Dendritic cell treated with granulocyte-macrophage colony-stimulating factor and Interleukin-4, amounts not matched to agents 40 ng/mL and 50 ng/mL, for 4 days (primary cell): ENCODE measurements around the gene PIK3R2.
A peak's percentile ranks its signal among the peaks of the same experiment; 100 is the strongest.

Experiments used
- H3K27ac Mint-ChIP-seq: one replicate; pipeline ENCODE4 v1.8.0; 2022; ENCODE audit warnings: mild to moderate bottlenecking, mixed read lengths
- H3K27me3 Mint-ChIP-seq: one replicate; pipeline ENCODE4 v1.8.0; 2022; ENCODE audit warnings: mild to moderate bottlenecking, mixed read lengths
- H3K36me3 Mint-ChIP-seq: one replicate; pipeline ENCODE4 v1.8.0; 2022; ENCODE audit warnings: low read depth, mixed read lengths
- H3K4me1 Mint-ChIP-seq: one replicate; pipeline ENCODE4 v1.8.0; 2022; ENCODE audit warnings: low read depth, mixed read lengths
- H3K4me3 Mint-ChIP-seq: one replicate; pipeline ENCODE4 v1.8.0; 2022; ENCODE audit warnings: mild to moderate bottlenecking, moderate library complexity, mixed read lengths
- H3K9me3 Mint-ChIP-seq: one replicate; pipeline ENCODE4 v1.8.0; 2022; ENCODE audit warnings: mixed read lengths
- intact Hi-C: fragments of 100-400 bp; cut with micrococcal nuclease; formaldehyde crosslinking; loops from one replicate; pipeline ENCODE4 v1.15.0; 2022

Gene PIK3R2

DNA sequence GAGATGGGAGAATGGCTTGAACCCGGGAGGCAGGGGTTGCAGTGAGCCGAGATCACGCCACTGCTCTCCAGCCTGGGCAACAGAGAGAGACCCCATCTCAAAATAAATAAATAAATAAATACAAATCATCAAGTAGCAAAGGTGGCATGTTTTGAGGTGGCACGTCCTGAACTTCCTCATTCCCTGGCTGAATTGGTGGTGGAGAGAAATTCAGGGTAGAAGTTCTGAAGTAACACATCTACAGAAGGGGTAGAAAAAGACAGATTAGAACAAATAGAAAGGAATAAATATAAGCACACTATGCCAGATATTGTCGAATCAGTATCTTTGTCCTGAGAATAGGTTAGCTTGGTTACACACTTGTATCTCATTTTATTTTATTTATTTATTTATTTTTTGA is 27.0 kb downstream of the PIK3R2 start:
- Mint-ChIP-seq H3K4me1 (peaks cover 58% of the 10 kb centered on the region), H3K4me3 (peak overlapping the region; percentile 30), H3K27ac (peak overlapping the region; percentile 78), H3K27me3 (no peaks in the 10 kb centered on the region), H3K9me3 (no peaks in the 10 kb centered on the region), H3K36me3 (peaks cover 46% of the 10 kb centered on the region)
- intact Hi-C loops, result loop anchor here (10.0 kb wide), 1 partner anchor 175 kb away; the partner anchor contains the start of gene ARRDC2

DNA sequence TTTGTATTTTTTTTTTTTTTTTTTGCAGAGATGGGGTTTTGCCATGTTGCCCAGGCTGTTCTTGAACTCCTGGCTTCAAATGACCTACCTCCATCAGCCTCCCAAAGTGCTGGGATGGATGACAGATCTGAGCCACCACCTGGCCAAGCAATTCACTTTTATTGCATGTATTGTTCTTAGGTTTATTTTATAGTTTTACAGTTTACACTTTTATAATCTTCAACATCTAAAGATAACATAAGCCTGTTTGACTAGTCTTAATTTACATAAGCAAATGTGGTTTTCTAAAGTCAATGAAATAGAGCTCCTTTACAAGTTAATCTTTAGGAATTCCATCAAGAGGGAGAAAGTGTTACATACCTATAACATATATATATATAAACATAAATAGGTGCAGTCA is 30.6 kb downstream of the PIK3R2 start:
- Mint-ChIP-seq H3K27ac (no peak overlapping the region), H3K27me3 (no peaks in the 10 kb centered on the region), H3K36me3 (peaks cover 11% of the 10 kb centered on the region), H3K9me3 (no peaks in the 10 kb centered on the region), H3K4me1 (peaks cover 26% of the 10 kb centered on the region), H3K4me3 (no peak overlapping the region)
- intact Hi-C loops, result no loop called here

DNA sequence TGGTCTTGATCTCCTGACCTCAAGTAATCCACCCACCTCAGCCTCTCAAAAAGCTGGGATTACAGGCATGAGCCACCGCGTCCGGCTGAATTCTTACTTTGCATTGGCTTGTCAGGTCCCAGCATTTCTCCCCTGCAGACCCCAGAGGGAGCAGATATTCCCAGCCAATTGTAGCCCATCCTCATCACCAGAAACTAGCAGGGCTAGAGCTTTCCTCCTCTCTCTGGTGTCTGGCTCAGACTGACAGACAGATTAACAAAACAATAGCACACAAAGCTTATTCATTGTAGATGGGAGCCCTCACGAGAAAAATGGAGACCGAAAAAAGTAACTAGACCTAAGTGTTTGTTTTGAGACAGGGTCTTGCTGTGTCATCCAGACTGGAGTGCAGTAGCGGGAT is 32.6 kb downstream of the PIK3R2 start:
- H3K36me3 Mint-ChIP-seq, result no peaks in the 10 kb centered on the region

DNA sequence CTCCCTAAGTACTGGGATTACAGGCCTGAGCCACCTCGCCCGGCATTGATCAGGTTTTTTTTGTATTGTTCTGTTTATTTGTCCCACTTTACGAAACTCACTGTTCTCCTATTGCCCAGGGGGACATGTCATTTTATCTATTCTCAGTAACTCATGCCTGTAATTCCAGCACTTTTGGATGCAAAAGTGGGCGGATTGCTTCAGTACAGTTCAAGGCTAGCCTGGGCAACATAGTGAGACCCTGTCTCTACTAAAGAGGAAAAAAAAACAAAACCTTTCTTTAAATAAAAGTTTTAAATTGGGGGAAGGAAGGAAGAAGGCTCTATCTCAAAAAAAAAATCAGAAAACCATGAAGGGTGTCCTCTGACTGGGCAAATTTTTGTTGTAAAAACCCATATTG is 37.3 kb downstream of the PIK3R2 start:
- Mint-ChIP-seq H3K27me3 (no peaks in the 10 kb centered on the region), H3K9me3 (no peaks in the 10 kb centered on the region), H3K4me1 (peaks cover 17% of the 10 kb centered on the region), H3K36me3 (peaks cover 16% of the 10 kb centered on the region), H3K4me3 (no peak overlapping the region), H3K27ac (peak overlapping the region; percentile 46)
- intact Hi-C loops, result no loop called here

More for the DNA sequence above, 32.6 kb downstream of the PIK3R2 start:
- Mint-ChIP-seq H3K27me3 (no peaks in the 10 kb centered on the region), H3K4me3 (no peak overlapping the region), H3K27ac (no peak overlapping the region), H3K9me3 (no peaks in the 10 kb centered on the region), H3K4me1 (peaks cover 10% of the 10 kb centered on the region)
- intact Hi-C loops, result no loop called here

DNA sequence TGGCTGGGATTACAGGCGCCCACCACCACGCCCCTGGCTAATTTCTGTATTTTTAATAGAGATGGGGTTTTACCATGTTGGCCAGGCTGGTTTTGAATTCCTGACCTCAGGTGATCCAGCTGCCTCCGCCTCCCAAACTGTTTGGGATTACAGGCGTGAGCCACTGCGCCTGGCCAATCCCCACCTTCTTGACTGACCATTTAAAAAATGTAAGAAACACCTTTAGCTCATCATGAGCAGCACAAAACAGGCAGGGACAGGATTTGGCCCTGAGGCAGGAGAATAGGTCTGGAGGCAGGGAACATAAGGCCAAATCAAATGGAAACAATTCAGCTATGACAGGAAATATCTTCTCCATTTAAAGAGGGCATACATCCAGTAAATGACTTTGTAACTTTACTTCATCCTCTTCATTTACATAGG is 38.7 kb downstream of the PIK3R2 start:
- Mint-ChIP-seq H3K36me3 (peaks cover 30% of the 10 kb centered on the region), H3K27me3 (no peaks in the 10 kb centered on the region), H3K9me3 (no peaks in the 10 kb centered on the region), H3K27ac (peak overlapping the region; percentile 92), H3K4me3 (peak overlapping the region; percentile 86), H3K4me1 (peaks cover 17% of the 10 kb centered on the region)
- intact Hi-C loops, result loop anchor here (1.0 to 2.0 kb wide), 2 partner anchors 13 to 19 kb away; partner anchors contain the start of genes IFI30 and RAB3A

DNA sequence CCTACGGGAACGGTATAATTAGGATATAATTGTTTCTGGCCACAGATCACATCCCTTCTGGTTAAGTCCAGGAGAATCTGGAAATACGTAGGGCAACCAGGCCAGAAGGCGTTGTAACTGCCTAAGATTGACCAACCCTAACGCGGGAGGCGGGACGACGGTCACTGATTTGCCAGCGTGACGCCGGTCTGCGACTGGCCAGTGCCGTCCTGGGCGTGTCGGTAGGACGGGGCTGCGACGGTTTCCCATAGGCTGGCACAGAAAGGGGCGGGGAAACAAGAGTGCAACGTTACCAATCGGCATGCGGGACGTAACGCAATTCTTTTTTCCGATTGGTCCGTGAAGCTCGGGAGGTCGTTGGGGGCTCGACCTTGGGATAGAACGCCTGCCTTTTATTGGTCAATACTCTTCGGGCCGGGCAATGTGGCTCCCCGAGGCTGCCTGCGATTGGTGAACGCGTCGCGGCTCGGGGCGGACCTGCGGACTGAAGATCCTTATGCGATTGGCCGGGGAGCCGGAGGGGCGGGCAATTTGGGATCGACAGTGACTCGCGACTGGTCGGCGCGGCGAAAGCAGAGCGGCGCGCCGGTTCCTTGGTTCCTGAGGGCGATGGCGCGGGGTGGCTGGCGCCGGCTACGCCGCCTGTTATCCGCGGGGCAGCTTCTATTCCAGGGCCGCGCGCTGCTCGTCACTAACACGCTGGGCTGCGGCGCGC is 39.9 kb downstream of the PIK3R2 start, which contains the start of gene MPV17L2:
MPV17L2 (plus strand) TSS at position 546 of the 715 bp plus-strand sequence; CDS start at position 610, 64 bp downstream.
- Mint-ChIP-seq H3K9me3 (no peaks in the 10 kb centered on the region), H3K4me1 (peaks cover 17% of the 10 kb centered on the region), H3K27me3 (no peaks in the 10 kb centered on the region), H3K4me3 (peak within 1 kb of the TSS; percentile 86), H3K36me3 (peaks cover 41% of the 10 kb centered on the region), H3K27ac (peak within 1 kb of the TSS; percentile 92)
- intact Hi-C loops, result loop anchor here (1.0 to 2.0 kb wide), 2 partner anchors 11 to 20 kb away; partner anchors contain the start of genes IFI30 and RAB3A

DNA sequence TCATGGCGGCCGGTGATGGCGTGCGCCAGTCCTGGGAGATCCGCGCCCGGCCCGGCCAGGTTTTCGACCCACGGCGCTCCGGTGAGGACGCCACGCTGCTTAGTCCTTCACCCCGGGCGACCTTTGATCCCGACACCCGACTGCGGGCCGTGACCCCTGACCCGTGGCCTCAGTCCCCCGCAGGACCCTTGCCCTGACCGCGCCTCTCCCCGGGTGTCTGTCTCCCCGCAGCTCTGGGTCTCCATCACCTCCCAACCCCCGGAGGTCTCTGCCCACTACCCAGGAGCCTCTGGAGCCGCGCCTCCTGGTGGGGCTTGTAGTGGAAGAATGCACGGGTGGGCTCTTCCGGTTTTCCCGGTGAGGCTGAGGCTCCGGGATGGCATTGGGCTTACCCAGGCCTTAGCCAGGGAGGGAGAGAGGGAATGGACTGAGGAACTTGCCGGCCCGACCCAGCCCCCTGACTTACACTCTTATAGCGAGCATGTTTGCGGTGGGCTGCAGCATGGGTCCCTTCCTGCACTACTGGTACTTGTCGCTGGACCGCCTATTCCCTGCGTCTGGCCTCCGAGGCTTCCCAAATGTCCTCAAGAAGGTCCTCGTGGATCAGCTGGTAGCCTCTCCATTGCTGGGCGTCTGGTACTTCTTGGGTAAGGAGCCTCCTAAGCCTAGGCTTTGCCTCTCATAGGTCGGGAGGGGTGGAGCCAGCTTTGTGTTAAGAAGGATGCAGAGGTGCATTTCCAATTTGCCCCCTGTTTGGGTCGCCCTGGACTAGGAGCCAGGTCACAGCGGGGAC is 40.6 kb downstream of the PIK3R2 start:
- Mint-ChIP-seq H3K27ac (peak overlapping the region; percentile 92), H3K36me3 (peaks cover 49% of the 10 kb centered on the region), H3K4me3 (peak overlapping the region; percentile 86), H3K4me1 (peaks cover 17% of the 10 kb centered on the region), H3K27me3 (no peaks in the 10 kb centered on the region), H3K9me3 (no peaks in the 10 kb centered on the region)
- intact Hi-C loops, result loop anchor here (2.0 kb wide), 1 partner anchor 21 kb away; the partner anchor contains the start of gene IFI30

DNA sequence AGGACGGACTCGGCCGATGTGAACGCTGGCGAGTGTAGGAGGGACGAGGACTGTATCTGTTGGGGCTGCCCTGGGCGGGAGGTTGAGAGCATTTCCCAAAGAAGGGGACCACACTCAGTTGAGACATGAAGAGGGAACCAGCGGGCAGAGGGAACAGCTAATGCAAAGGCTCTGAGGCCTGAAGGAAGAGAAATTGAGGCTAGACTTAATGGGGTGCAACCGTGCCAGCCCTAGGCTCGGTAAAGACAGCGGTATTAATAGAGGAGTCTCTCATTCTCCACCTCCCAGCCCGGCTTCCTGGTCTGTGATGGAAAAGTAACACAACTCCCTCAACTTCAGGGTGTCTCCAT is 41.2 kb downstream of the PIK3R2 start:
- peak overlapping the region; percentile 86 for H3K4me3 Mint-ChIP-seq
- intact Hi-C loops, result no loop called here
- no peaks in the 10 kb centered on the region for H3K9me3 Mint-ChIP-seq
- H3K4me1 Mint-ChIP-seq, result peaks cover 17% of the 10 kb centered on the region
- H3K27ac Mint-ChIP-seq, result peak overlapping the region; percentile 92
- H3K36me3 Mint-ChIP-seq, result peaks cover 55% of the 10 kb centered on the region
- no peaks in the 10 kb centered on the region for H3K27me3 Mint-ChIP-seq

DNA sequence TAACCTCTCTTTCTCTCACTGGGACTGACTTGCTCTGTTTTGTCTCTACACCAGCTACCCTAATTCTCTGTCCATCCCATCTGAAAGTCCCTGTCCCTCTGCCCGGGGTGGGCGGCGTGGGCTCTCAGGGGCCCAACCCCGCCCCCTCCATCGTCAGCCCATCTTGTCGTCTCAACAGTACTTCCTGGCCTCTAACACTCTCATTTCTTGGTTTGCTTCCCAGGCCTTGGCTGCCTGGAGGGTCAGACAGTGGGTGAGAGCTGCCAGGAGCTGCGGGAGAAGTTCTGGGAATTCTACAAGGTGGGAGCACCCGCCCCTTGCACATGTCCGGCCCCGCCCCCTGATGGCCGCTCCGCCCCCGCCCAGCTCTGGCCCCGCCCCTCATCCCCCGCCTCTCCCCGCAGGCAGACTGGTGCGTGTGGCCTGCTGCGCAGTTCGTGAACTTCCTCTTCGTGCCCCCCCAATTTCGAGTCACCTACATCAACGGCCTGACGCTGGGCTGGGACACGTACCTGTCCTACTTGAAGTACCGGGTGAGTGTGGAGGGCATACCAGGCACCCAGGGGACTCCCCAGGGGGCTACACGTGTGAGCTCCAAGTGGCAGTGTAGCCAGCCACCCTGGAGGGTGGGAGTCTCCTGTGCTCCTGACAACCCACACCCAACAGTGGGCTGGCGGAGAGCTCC is 41.7 kb downstream of the PIK3R2 start:
- peak overlapping the region; percentile 86 for H3K4me3 Mint-ChIP-seq
- no peaks in the 10 kb centered on the region for H3K27me3 Mint-ChIP-seq
- peaks cover 17% of the 10 kb centered on the region for H3K4me1 Mint-ChIP-seq
- intact Hi-C loops, result no loop called here
- peak overlapping the region; percentile 92 for H3K27ac Mint-ChIP-seq
- no peaks in the 10 kb centered on the region for H3K9me3 Mint-ChIP-seq
- peaks cover 60% of the 10 kb centered on the region for H3K36me3 Mint-ChIP-seq

DNA sequence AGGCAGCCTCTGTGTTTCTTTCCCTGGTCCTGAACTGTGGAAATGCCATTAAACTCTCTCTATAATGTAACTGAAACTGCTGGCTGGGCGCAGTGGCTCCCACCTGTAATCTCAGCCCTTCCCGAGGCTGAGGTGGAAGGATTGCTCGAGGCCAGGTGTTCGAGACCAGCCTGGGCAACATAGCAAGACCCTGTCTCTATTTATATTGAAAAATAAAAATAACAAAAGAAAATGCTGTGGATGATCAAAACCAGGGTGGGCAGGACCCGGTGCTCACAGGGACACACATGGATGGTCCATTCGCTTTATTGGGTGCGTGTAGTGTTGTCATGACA is 43.5 kb downstream of the PIK3R2 start:
- Mint-ChIP-seq H3K4me3 (no peak overlapping the region), H3K36me3 (peaks cover 72% of the 10 kb centered on the region), H3K27ac (peak overlapping the region; percentile 22), H3K4me1 (peaks cover 17% of the 10 kb centered on the region), H3K9me3 (no peaks in the 10 kb centered on the region), H3K27me3 (no peaks in the 10 kb centered on the region)
- intact Hi-C loops, result no loop called here

DNA sequence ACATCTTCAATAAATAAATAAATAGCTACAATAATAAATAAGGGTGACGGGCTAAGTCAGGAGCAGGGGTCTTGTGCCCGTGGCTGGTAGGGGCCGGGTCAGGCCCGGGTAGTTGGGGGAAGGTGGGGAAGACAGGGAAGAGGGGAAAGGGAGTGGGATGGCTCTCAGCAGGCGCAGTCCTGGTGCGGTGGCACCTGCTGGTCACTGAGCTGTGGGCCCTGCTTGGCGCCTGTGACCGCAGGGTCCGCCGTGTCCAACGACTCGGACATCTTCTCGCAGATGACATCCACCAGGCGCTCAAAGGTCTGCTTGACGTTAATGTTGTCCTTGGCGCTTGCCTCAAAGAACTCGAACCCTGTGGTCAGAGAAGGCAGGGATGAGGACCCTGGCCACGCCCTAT is 44.3 kb downstream of the PIK3R2 start:
- no peak overlapping the region for H3K27ac Mint-ChIP-seq
- peaks cover 23% of the 10 kb centered on the region for H3K4me1 Mint-ChIP-seq
- intact Hi-C loops, result no loop called here
- peaks cover 4% of the 10 kb centered on the region for H3K27me3 Mint-ChIP-seq
- H3K9me3 Mint-ChIP-seq, result no peaks in the 10 kb centered on the region
- no peak overlapping the region for H3K4me3 Mint-ChIP-seq
- peaks cover 80% of the 10 kb centered on the region for H3K36me3 Mint-ChIP-seq

DNA sequence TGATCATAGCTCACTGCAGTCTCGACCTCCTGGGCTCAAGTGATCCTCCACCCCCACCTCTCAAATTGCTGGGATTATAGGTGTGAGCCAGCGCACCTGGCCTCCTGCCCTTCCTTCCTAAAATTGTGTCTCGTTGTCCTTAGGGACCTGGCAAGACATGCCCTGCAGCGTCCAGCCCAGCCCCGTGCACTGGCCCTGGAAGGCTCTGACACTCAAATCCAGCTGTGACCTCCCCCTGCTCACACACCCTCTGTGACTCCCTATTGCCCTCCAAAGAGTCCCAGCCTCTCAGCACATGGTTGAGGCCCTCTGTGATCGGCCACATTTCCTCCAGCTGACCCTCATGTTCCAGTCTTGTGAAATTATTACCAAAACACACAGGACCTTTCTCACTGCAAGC is 45.0 kb downstream of the PIK3R2 start:
- no peak overlapping the region for H3K4me3 Mint-ChIP-seq
- H3K4me1 Mint-ChIP-seq, result peaks cover 29% of the 10 kb centered on the region
- no peak overlapping the region for H3K27ac Mint-ChIP-seq
- peaks cover 4% of the 10 kb centered on the region for H3K27me3 Mint-ChIP-seq
- no peaks in the 10 kb centered on the region for H3K9me3 Mint-ChIP-seq
- peaks cover 82% of the 10 kb centered on the region for H3K36me3 Mint-ChIP-seq
- intact Hi-C loops, result no loop called here

DNA sequence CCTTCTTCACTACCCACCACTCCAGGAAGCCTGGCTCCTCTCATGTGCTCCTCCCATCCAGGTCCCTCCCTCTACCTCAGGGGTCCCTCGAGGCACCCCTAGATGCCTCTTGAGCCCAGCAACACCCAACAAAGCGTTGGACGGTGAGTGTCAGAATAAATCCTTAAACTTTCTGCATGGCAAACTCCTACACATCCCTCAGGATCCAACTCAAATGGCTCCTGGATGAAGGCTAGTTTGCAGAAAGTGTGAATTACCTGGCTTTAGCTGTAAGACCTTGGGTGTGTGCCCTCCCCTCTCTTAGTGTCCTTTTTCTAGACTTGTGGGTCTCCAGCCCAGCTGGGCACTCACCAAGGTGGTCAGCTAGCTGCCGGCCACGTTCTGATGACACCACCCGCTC is 45.4 kb downstream of the PIK3R2 start:
- peaks cover 34% of the 10 kb centered on the region for H3K4me1 Mint-ChIP-seq
- intact Hi-C loops, result no loop called here
- H3K9me3 Mint-ChIP-seq, result no peaks in the 10 kb centered on the region
- H3K36me3 Mint-ChIP-seq, result peaks cover 80% of the 10 kb centered on the region
- H3K27ac Mint-ChIP-seq, result no peak overlapping the region
- H3K4me3 Mint-ChIP-seq, result no peak overlapping the region
- H3K27me3 Mint-ChIP-seq, result peaks cover 9% of the 10 kb centered on the region

DNA sequence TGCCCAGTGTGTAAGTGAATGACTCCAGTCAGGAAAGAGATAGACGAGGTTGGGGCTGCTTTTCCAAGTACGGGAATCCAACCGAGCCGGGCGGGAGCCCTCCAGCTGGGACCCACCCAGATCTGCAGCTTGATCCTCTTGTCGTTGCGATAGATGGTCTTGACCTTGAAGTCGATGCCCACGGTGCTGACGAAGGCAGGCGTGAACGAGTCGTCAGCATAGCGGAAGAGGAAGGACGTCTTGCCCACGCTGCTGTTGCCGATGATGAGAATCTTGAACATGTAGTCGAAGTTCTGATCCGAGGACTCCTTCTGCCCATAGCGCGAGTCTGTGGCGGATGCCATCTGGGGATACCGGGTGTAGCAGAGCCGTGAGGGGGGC is 49.4 kb downstream of the PIK3R2 start:
- peaks cover 13% of the 10 kb centered on the region for H3K27me3 Mint-ChIP-seq
- peak overlapping the region; percentile 14 for H3K4me3 Mint-ChIP-seq
- intact Hi-C loops, result loop anchor here (5.0 to 10.0 kb wide), 2 partner anchors 122 to 215 kb away; partner anchors contain the start of genes LSM4 and SSBP4
- peaks cover 54% of the 10 kb centered on the region for H3K36me3 Mint-ChIP-seq
- H3K9me3 Mint-ChIP-seq, result no peaks in the 10 kb centered on the region
- H3K4me1 Mint-ChIP-seq, result peaks cover 34% of the 10 kb centered on the region
- peak overlapping the region; percentile 94 for H3K27ac Mint-ChIP-seq
